NT2/D1 (cell line): ENCODE measurements around the gene KLF11.
"Not testable (repeated sequence)": the region's sequence is repeated elsewhere in the genome, so short reads cannot be mapped to it uniquely, and the experiment has no call there.

Experiments
- DNase-seq: peaks from one replicate; pipeline ENCODE4 v3.0.0-alpha.2; 2011; ENCODE audit warnings: low read depth, low spot score
- H3K27me3 ChIP-seq: 2 replicates; pipeline ENCODE4 v1.6.0; 2011; ENCODE audit warnings: mild to moderate bottlenecking; ENCODE audit not compliant: insufficient read length, insufficient read depth
- H3K36me3 ChIP-seq: 2 replicates; pipeline ENCODE4 v1.6.1; 2011; ENCODE audit warnings: mild to moderate bottlenecking, low read length, mixed read lengths; ENCODE audit not compliant: insufficient read depth, insufficient read length
- H3K4me1 ChIP-seq: 2 replicates; pipeline ENCODE4 v1.5.1; 2011; ENCODE audit not compliant: insufficient read depth, insufficient read length
- H3K4me3 ChIP-seq: 2 replicates; pipeline ENCODE4 v1.5.1; 2011; ENCODE audit warnings: low read depth; ENCODE audit not compliant: insufficient read length
- H3K9ac ChIP-seq: 2 replicates; pipeline ENCODE4 v1.6.0; 2011; ENCODE audit warnings: low read depth; ENCODE audit not compliant: insufficient read length
- H3K9me3 ChIP-seq: 2 replicates; pipeline ENCODE4 v1.5.1; 2011; ENCODE audit warnings: mild to moderate bottlenecking, low read length; ENCODE audit not compliant: insufficient read depth
- SUZ12 ChIP-seq: IDR thresholded peaks from 2 replicates; pipeline ENCODE4 v1.6.1; 2011; ENCODE audit not compliant: insufficient read length, insufficient read depth; ENCODE audit errors: extremely low read depth
- YY1 ChIP-seq: IDR thresholded peaks from 2 replicates; pipeline ENCODE4 v1.6.1; 2011; ENCODE audit not compliant: insufficient read length, insufficient read depth
- ZNF274 ChIP-seq: IDR thresholded peaks from 2 replicates; pipeline ENCODE4 v1.6.1; 2011; ENCODE audit warnings: mild to moderate bottlenecking, low read depth, low read length

Gene KLF11

GRCh38 chr2:10009811-10010781 is 33.3 kb upstream of the KLF11 start:
- H3K36me3 ChIP-seq: no peaks in the 10 kb centered on the region
- TF ChIP-seq YY1: no peak
- TF ChIP-seq SUZ12: no peak
- TF ChIP-seq ZNF274: no peak
- H3K4me1 ChIP-seq: peaks cover 6% of the 10 kb centered on the region
- DNase-seq: no peak
- no peaks in the 10 kb centered on the region for H3K27me3 ChIP-seq
- H3K4me3 ChIP-seq: no peak overlapping the region
- H3K9ac ChIP-seq: no peak overlapping the region
- H3K9me3 ChIP-seq: no peaks in the 10 kb centered on the region; the same call in 1 of the 2 replicates

- not testable (repeated sequence) for H3K9me3 ChIP-seq, H3K4me1 ChIP-seq, H3K27me3 ChIP-seq, H3K4me3 ChIP-seq, DNase-seq, H3K36me3 ChIP-seq, H3K9ac ChIP-seq
These were observed 32.3 kb upstream of the KLF11 start for GRCh38 chr2:10010861-10011605.

DNA sequence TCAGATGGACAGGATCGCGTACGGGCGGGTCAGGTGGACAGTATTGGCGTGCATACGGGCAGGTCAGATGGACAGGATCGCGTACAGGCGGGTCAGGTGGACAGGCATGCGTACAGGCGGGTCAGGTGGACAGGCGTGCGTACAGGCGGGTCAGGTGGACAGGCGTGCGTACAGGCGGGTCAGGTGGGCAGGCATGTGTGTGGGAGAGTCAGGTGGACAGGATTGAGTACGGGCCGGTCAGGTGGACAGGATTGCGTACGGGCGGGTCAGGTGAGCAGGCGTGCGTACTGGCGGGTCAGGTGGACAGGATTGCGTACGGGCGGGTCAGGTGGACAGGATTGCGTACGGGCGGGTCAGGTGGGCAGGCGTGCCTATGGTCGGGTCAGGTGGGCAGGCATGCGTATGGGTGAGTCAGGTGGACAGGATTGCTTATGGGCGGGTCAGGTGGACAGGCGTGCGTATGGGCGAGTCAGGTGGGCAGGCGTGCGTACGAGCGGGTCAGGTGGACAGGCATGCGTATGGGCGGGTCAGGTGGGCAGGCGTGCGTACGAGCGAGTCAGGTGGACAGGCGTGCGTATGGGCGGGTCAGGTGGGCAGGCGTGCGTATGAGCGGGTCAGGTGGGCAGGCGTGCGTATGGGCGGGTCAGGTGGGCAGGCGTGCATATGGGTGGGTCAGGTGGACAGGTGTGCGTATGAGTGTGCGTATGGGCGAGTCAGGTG is 31.6 kb upstream of the KLF11 start:
- H3K36me3 ChIP-seq, H3K4me1 ChIP-seq, DNase-seq, H3K9ac ChIP-seq, H3K9me3 ChIP-seq, H3K4me3 ChIP-seq, H3K27me3 ChIP-seq: not testable (repeated sequence)

DNA sequence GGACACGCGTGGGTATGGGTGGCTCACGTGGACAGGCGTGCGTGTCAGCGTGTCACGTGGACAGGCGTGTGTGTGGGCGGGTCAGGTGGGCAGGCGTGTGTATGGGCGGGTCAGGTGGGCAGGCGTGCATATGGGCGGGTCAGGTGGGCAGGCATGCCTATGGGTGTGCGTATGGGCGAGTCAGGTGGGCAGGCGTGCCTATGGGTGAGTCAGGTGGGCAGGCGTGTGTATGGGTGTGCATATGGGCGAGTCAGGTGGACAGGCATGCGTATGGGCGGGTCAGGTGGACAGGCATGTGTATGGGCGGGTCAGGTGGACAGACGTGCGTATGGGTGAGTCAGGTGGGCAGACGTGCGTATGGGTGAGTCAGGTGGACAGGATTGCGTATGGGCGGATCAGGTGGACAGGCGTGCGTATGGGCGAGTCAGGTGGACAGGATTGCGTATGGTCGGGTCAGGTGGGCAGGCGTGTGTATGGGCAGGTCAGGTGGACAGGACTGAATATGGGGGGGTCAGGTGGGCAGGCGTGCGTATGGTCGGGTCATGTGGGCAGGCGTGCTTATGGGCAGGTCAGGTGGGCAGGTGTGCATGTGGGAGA is 30.9 kb upstream of the KLF11 start:
- not testable (repeated sequence) for H3K27me3 ChIP-seq, H3K9me3 ChIP-seq

GRCh38 chr2:10012963-10013461 is 30.3 kb upstream of the KLF11 start:
- no peak for DNase-seq
- no peak overlapping the region for H3K9ac ChIP-seq
- H3K4me1 ChIP-seq: peaks cover 2% of the 10 kb centered on the region
- TF ChIP-seq YY1 (no peak), ZNF274 (no peak), SUZ12 (no peak)
- H3K9me3 ChIP-seq: no peaks in the 10 kb centered on the region
- no peak overlapping the region for H3K4me3 ChIP-seq
- no peaks in the 10 kb centered on the region for H3K36me3 ChIP-seq
- no peaks in the 10 kb centered on the region for H3K27me3 ChIP-seq

More for the DNA sequence above, 30.9 kb upstream of the KLF11 start:
- not testable (repeated sequence) for H3K9ac ChIP-seq, DNase-seq, H3K4me1 ChIP-seq, H3K36me3 ChIP-seq, H3K4me3 ChIP-seq

GRCh38 chr2:10013651-10014417 is 29.5 kb upstream of the KLF11 start:
- not testable (repeated sequence) for H3K9me3 ChIP-seq, DNase-seq

More at GRCh38 chr2:10013651-10014417, 29.5 kb upstream of the KLF11 start:
- not testable (repeated sequence) for H3K4me3 ChIP-seq, H3K4me1 ChIP-seq, H3K9ac ChIP-seq, H3K36me3 ChIP-seq, H3K27me3 ChIP-seq
